PC-9 (cell line): Measurements from ENCODE around the gene KCNC4.

Experiments
- CTCF ChIP-seq: fragments of 200-600 bp; sonication (generic); conservative IDR thresholded peaks from 2 replicates; pipeline ENCODE4 v1.6.1; 2017; ENCODE audit warnings: mixed run types, antibody characterized with exemption, mild to moderate bottlenecking, moderate library complexity
- EZH2 ChIP-seq: fragments of 200-600 bp; sonication (generic); IDR thresholded peaks from 2 replicates; pipeline ENCODE4 v1.8.0; 2017; ENCODE audit warnings: antibody characterized with exemption, low read depth

DNA sequence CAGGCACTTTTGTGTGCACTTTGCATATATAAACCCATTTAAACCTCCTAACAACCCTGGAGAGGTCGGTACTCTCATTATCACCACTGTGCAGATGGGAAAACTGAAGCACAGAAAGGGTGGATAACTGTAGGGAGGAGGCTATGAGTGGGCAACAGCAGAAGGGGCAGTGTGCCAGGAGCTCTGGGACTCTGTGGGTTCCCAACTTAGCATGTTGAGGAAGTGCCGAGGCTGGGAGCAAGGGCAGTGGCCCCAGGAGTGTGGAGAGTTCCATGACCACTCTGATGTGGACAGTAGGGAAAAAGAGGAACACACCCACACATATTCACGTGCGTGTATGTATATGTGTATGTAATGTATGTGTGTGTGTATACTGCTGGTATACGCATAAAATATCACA, 25.7 kb upstream of the KCNC4 start:
- TF ChIP-seq CTCF (no peak), EZH2 (no peak)
